Gastrocnemius medialis (tissue), 4 donors: Measurements from ENCODE around the gene DLEC1. TPM values are rescaled to one million over a fixed set of nuclear protein-coding genes. Genes with fewer than 3 reads are reported as not detected.

ENCODE experiments used
- ATAC-seq, 2 donors: fragments of 150-250 bp; one replicate each; pipeline ENCODE4 v1.9.1; 2016
- DNase-seq, 2 donors: peaks; one replicate each; pipeline ENCODE4 v3.0.0-alpha.2; 2019
- H3K27ac ChIP-seq, 4 donors: fragments of 200-600 bp; sonication (generic); 1 replicate in 1 of 4; 2 replicates in 3 of 4; pipeline ENCODE4 v1.5.1; 2016 to 2018; ENCODE audit warnings: mild to moderate bottlenecking in 2 of 4, moderate library complexity in 1 of 4
- H3K27me3 ChIP-seq, 3 donors: fragments of 200-600 bp; sonication (generic) in 2 of 3; 1 replicate in 1 of 3; 2 replicates in 2 of 3; pipeline versions ENCODE4 v1.5.1 to v1.6.0; 2016 to 2019; ENCODE audit warnings: mild to moderate bottlenecking in 1 of 3, moderate library complexity in 1 of 3
- H3K36me3 ChIP-seq, 2 donors: fragments of 200-600 bp; sonication (generic) in 1 of 2; one replicate each; pipeline ENCODE4 v1.5.1; 2017 to 2018
- H3K4me1 ChIP-seq, 2 donors: fragments of 200-600 bp; sonication (generic) in 1 of 2; one replicate each; pipeline ENCODE4 v1.5.1; 2016 to 2017; ENCODE audit warnings: mild to moderate bottlenecking in 2 of 2
- H3K4me3 ChIP-seq, 4 donors: fragments of 200-600 bp; sonication (generic) in 3 of 4; 1 replicate in 1 of 4; 2 replicates in 3 of 4; pipeline ENCODE4 v1.5.1; 2016 to 2019; ENCODE audit warnings: mild to moderate bottlenecking in 2 of 4
- H3K9me3 ChIP-seq, 3 donors: fragments of 200-600 bp; sonication (generic) in 2 of 3; 1 replicate in 1 of 3; 2 replicates in 2 of 3; pipeline ENCODE4 v1.5.1; 2016 to 2019
- CTCF ChIP-seq, 5 experiments: fragments of 450-650 bp in 3 of 5; fragments of 200-600 bp in 2 of 5; sonication (generic) in 2 of 5; IDR thresholded peaks in 4 of 5; conservative IDR thresholded peaks in 1 of 5; 1 replicate in 4 of 5; 2 replicates in 1 of 5; pipeline ENCODE4 v1.5.1; 2016 to 2019; ENCODE audit warnings: antibody characterized with exemption in 5 of 5, mild to moderate bottlenecking in 3 of 5, moderate library complexity in 3 of 5
- POLR2A ChIP-seq, 2 donors: fragments of 450-650 bp; IDR thresholded peaks; one replicate each; pipeline ENCODE4 v1.6.1; 2017; ENCODE audit warnings: antibody characterized with exemption in 2 of 2, mild to moderate bottlenecking in 2 of 2, moderate library complexity in 2 of 2
- in situ Hi-C, 4 donors: fragments of 200-750 bp; cut with MboI; loops; one replicate each; pipeline versions ENCODE4 v1.15.0 to v1.8.0; 2017; ENCODE audit warnings: low sequenced_read_pairs in 4 of 4
- intact Hi-C: fragments of 100-400 bp; cut with DNase I; formaldehyde crosslinking; loops from one replicate; pipeline ENCODE4 v1.15.1; 2023; ENCODE audit warnings: low total_unique reads
- total RNA-seq, 4 donors: library from RNA; depleted of rRNA; stranded (reverse); fragments of >200 nt; gene quantifications; one replicate each; pipeline versions ENCODE4 v1.1.0 to v1.2.3, GENCODE V29; 2016

DLEC1 gene
- total RNA-seq, 4 donors from 2014 or later = not detected

GRCh38 chr3:38097446-38098375, 58.7 kb downstream of the DLEC1 start:
- TF ChIP-seq POLR2A (IDR thresholded peaks at IDR 0.05) = no peak
- no peak for TF ChIP-seq CTCF (IDR thresholded peaks at IDR 0.05 in 4 of 5, conservative IDR thresholded peaks at IDR 0.05 in 1 of 5)
- Histone ChIP-seq H3K36me3 (no peaks in the 10 kb centered on the region), H3K9me3 (no peaks in the 10 kb centered on the region), H3K4me1 (no peaks in the 10 kb centered on the region), H3K4me3 (no peak overlapping the region), H3K27me3 (no peaks in the 10 kb centered on the region), H3K27ac (no peak overlapping the region)
- intact Hi-C loops = no loop called here
- ATAC-seq (no peak), DNase-seq (no peak)
- in situ Hi-C loops = no loop called here

DNA sequence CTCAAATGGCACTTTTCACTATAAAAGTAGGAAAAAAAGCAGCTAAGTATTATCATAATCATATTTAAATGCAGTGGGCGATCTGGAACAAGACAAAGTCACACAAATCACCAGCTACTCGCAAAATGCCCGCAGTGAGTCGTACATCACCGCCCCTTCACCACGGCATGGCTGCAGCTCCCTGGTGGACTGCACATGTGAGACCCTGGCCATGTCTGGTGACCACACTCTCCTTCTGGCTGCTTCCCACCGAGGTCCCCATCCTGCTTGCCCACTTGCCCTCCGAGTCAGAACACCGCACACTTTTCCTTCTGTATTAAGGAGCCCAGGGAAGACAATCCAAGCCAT, 59.3 kb downstream of the DLEC1 start:
- Histone ChIP-seq H3K27ac (no peak overlapping the region), H3K36me3 (no peaks in the 10 kb centered on the region), H3K27me3 (no peaks in the 10 kb centered on the region), H3K4me1 (no peaks in the 10 kb centered on the region), H3K4me3 (no peak overlapping the region), H3K9me3 (no peaks in the 10 kb centered on the region)
- in situ Hi-C loops (no loop called here), intact Hi-C loops (no loop called here)
- no peak for TF ChIP-seq CTCF (IDR thresholded peaks at IDR 0.05 in 4 of 5, conservative IDR thresholded peaks at IDR 0.05 in 1 of 5)
- no peak for TF ChIP-seq POLR2A (IDR thresholded peaks at IDR 0.05)
- ATAC-seq = no peak
- no peak for DNase-seq

DNA sequence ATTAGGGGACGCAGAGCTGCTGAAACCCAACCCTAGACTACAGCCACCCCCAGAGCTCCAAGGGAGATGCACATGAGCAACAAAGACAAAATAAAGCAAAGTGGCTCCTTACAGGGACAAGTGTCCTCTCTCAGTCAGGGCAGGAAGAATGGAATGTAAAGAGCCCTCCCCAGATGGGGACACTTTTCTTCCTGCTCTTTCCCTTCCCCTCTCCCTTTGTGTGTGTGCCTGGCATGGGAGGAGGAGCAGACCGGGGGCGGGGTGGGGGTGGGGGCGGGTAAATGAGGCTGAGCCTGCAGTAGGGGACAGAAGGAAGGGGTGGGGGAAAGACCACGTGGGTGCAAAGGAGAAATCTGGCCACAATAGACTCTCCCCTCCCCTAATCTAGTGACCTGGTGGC, 60.5 kb downstream of the DLEC1 start:
- in situ Hi-C loops = no loop called here
- no peak overlapping the region for H3K4me3 ChIP-seq
- intact Hi-C loops = no loop called here
- no peaks in the 10 kb centered on the region for H3K36me3 ChIP-seq
- ATAC-seq (no peak), DNase-seq (no peak)
- H3K4me1 ChIP-seq = no peaks in the 10 kb centered on the region
- H3K9me3 ChIP-seq = no peaks in the 10 kb centered on the region
- TF ChIP-seq CTCF (IDR thresholded peaks at IDR 0.05 in 4 of 5, conservative IDR thresholded peaks at IDR 0.05 in 1 of 5) (no peak), POLR2A (IDR thresholded peaks at IDR 0.05) (no peak)
- H3K27me3 ChIP-seq = no peaks in the 10 kb centered on the region
- no peak overlapping the region for H3K27ac ChIP-seq

GRCh38 chr3:38100498-38100897, 61.5 kb downstream of the DLEC1 start:
- no peak for ATAC-seq
- no peak for TF ChIP-seq POLR2A (IDR thresholded peaks at IDR 0.05)
- no peak for TF ChIP-seq CTCF (IDR thresholded peaks at IDR 0.05 in 4 of 5, conservative IDR thresholded peaks at IDR 0.05 in 1 of 5)
- Histone ChIP-seq H3K9me3 (no peaks in the 10 kb centered on the region), H3K4me1 (no peaks in the 10 kb centered on the region), H3K27ac (no peak overlapping the region), H3K4me3 (no peak overlapping the region), H3K36me3 (no peaks in the 10 kb centered on the region), H3K27me3 (peaks cover 0 to 8% (median 0%) of the 10 kb centered on the region in 3 donors)
- DNase-seq = no peak
- in situ Hi-C loops = no loop called here
- intact Hi-C loops = no loop called here
